Heart left ventricle (tissue), 16 donors: Measurements from ENCODE around the gene POU4F1. TPM values are rescaled to one million over a fixed set of nuclear protein-coding genes. Genes with fewer than 3 reads are reported as not detected.
"Not testable (repeated sequence)": the region's sequence is repeated elsewhere in the genome, so short reads cannot be mapped to it uniquely, and the experiment has no call there.

Experiments
- ATAC-seq, 4 donors: fragments of 200-7000 bp; cut with Tn5 transposase; one replicate each; pipeline ENCODE4 v1.9.1; 2020 to 2022; ENCODE audit warnings: moderate library complexity in 4 of 4, mild to moderate bottlenecking in 3 of 4, moderate number of reproducible peaks in 1 of 4
- DNase-seq, 5 donors: peaks; one replicate each; pipeline ENCODE4 v3.0.0-alpha.2; 2020
- H3K27ac ChIP-seq, 12 donors: fragments of 200-600 bp; sonication (generic) in 4 of 12; one replicate each; pipeline versions ENCODE4 v1.5.0 to v1.8.0; 2016 to 2022; ENCODE audit warnings: mild to moderate bottlenecking in 2 of 12
- H3K27me3 ChIP-seq, 9 donors: fragments of 200-600 bp; sonication (generic) in 2 of 9; one replicate each; pipeline versions ENCODE4 v1.5.1 to v1.8.0; 2016 to 2022; ENCODE audit warnings: mild to moderate bottlenecking in 3 of 9
- H3K36me3 ChIP-seq, 9 donors: fragments of 200-600 bp; sonication (generic) in 2 of 9; one replicate each; pipeline versions ENCODE4 v1.5.0 to v1.8.0; 2018 to 2022; ENCODE audit warnings: mild to moderate bottlenecking in 2 of 9
- H3K4me1 ChIP-seq, 12 donors: fragments of 200-600 bp; sonication (generic) in 4 of 12; one replicate each; pipeline versions ENCODE4 v1.5.0 to v1.8.0; 2016 to 2022; ENCODE audit warnings: mild to moderate bottlenecking in 3 of 12
- H3K4me3 ChIP-seq, 12 donors: fragments of 200-600 bp; sonication (generic) in 4 of 12; one replicate each; pipeline versions ENCODE4 v1.5.0 to v1.8.0; 2017 to 2022; ENCODE audit warnings: mild to moderate bottlenecking in 9 of 12, moderate library complexity in 4 of 12
- H3K9me3 ChIP-seq, 12 donors: fragments of 200-600 bp; sonication (generic) in 4 of 12; one replicate each; pipeline versions ENCODE4 v1.5.0 to v1.8.0; 2016 to 2022; ENCODE audit warnings: mild to moderate bottlenecking in 1 of 12
- CTCF ChIP-seq, 12 donors: fragments of 200-600 bp; sonication (generic) in 4 of 12; IDR thresholded peaks; one replicate each; pipeline versions ENCODE4 v1.5.0 to v1.8.0; 2018 to 2022; ENCODE audit warnings: antibody characterized with exemption in 12 of 12, mild to moderate bottlenecking in 5 of 12
- POLR2A ChIP-seq, 2 donors: fragments of 450-650 bp; IDR thresholded peaks; one replicate each; pipeline ENCODE4 v1.6.1; 2017; ENCODE audit warnings: antibody characterized with exemption in 2 of 2, mild to moderate bottlenecking in 2 of 2, moderate library complexity in 2 of 2
- WGBS, 4 donors: extraction: QIAGEN DNeasy Blood & Tissue Kit in 2 of 4; methylation state at CpG; one replicate each; pipeline versions ENCODE4 v1.1.5 to v1.1.7; 2013 to 2018; 5-methylcytosine and 5-hydroxymethylcytosine counted together
- intact Hi-C, 10 donors: fragments of 100-400 bp; cut with DNase I; formaldehyde crosslinking; loops; one replicate each; pipeline versions ENCODE4 v1.11.1 to v1.14.2; 2022
- long read RNA-seq, 3 donors: library from polyadenylated mRNA; unstranded; transcript quantifications; one replicate each; pipeline ENCODE4 v2.0.0, GENCODE V29; 2020 to 2021
- polyA plus RNA-seq, 2 donors: library from polyadenylated mRNA; stranded (reverse); fragments of 200-250 nt; gene quantifications; one replicate each; pipeline ENCODE4 v1.2.3, GENCODE V29; 2013
- total RNA-seq, 9 donors: library from RNA; depleted of rRNA in 2 of 9; stranded (reverse); fragments of >200 nt in 2 of 9; fragmentation: NEBNext Ultra II Directional in 3 of 9; extraction: Animal tissue kit (Norgen Biotek cat#: 25700) in 3 of 9; gene quantifications; one replicate each; pipeline versions ENCODE4 v1.1.0 to v1.2.4, GENCODE V29; 2016 to 2023
- donor health status: ischemic (EF 13 %, LVEDD 7.1; RV severe dilation, severe dysfunction).
- donor health status: healthy with polysubstance abuse.
- donor health status: DM: no; HTN: yes; CAD: no.
- donor health status: DM: no; HTN: no; CAD: no.
- donor health status: ischemic (EF 25% LVEDD 6.9; RV normal size, moderate dysfunction).
- donor health status: ischemic (EF 25% LVEDD 5.7; RV mildly dilated, moderate dysfunction).
- donor health status: healthy.
- donor health status: DM: yes; HTN: yes; CAD: no.
- donor health status: ischemic (EF 35%, LVEDD 5.7; RV mildly dilated, moderate dysfunction).
- donor health status: nonischemic (EF 11% LVEDD 7.7; RV severe dilation, severe dysfunction).
- donor health status: DM: yes; HTN: yes; CAD: no.
- donor health status: PGD.
- donor health status: ischemic (EF 29% LVEDD 5.4; RV normal size, mild dysfunction).
- donor health status: nonischemic (EF 23%, LVEDD 6.1; RV moderate dilation, normal function).

The POU4F1 gene
- under 1 TPM in 1 of 9 donors, not detected in 8; 0.04 TPM for total RNA-seq
- not detected for polyA plus RNA-seq
- long read RNA-seq, donor 1, result 0 reads
- long read RNA-seq, donor 2, result 0 reads
- long read RNA-seq, donor 3, result 0 reads

GRCh38 chr13:78603240-78603957 is at the start of gene POU4F1:
Gene POU4F1 (minus strand): TSS chr13:78603552. CDS start chr13:78603326, 226 bp downstream.
- TF ChIP-seq CTCF (IDR thresholded peaks at IDR 0.05), result no peak
- peaks cover 82 to 96% (median 94%) of the 10 kb centered on the region in 9 donors for H3K27me3 ChIP-seq
- no peaks in the 10 kb centered on the region for H3K9me3 ChIP-seq
- no peak within 1 kb of the TSS for H3K27ac ChIP-seq
- 1 to 4% (median 2%) methylated on average over 43 to 80 of the region's 80 CpGs for WGBS, 4 donors
- ATAC-seq (peak in 2 of 4 donors; percentile 39 to 41), DNase-seq (no peak)
- no peaks in the 10 kb centered on the region for H3K36me3 ChIP-seq
- H3K4me1 ChIP-seq, result peaks cover 4 to 48% (median 25%) of the 10 kb centered on the region in 12 donors
- intact Hi-C loops, result loop anchor here in 2 of 10 donors (10.0 kb wide), 1 partner anchor 51 kb away; the partner anchor contains the start of gene OBI1 (in 2 of the 2)
- H3K4me3 ChIP-seq, result peak within 1 kb of the TSS; percentile 14 to 51 (median 38)

GRCh38 chr13:78652651-78653050 is 49.3 kb upstream of the POU4F1 start:
- H3K27ac ChIP-seq, result no peak overlapping the region
- 86 to 100% (median 95%) methylated on average over 1 of the region's 1 CpG for WGBS, 4 donors
- intact Hi-C loops, result loop anchor here in 3 of 10 donors (5.0 to 10.0 kb wide), 2 partner anchors 45 to 48 kb away; partner anchors contain the start of gene POU4F1 (in 2 of the 3)
- DNase-seq (no peak), ATAC-seq (no peak)
- no peak overlapping the region for H3K4me3 ChIP-seq
- no peaks in the 10 kb centered on the region for H3K9me3 ChIP-seq
- peaks cover 0 to 63% (median 38%) of the 10 kb centered on the region in 12 donors for H3K4me1 ChIP-seq
- H3K27me3 ChIP-seq, result no peaks in the 10 kb centered on the region
- H3K36me3 ChIP-seq, result no peaks in the 10 kb centered on the region
- no peak for TF ChIP-seq CTCF (IDR thresholded peaks at IDR 0.05)
- TF ChIP-seq POLR2A (IDR thresholded peaks at IDR 0.05), result no peak

GRCh38 chr13:78650717-78651083 is 47.3 kb upstream of the POU4F1 start:
- DNase-seq, result no peak
- Histone ChIP-seq H3K4me1 (peaks cover 0 to 63% (median 34%) of the 10 kb centered on the region in 12 donors), H3K27ac (no peak overlapping the region), H3K36me3 (no peaks in the 10 kb centered on the region), H3K4me3 (no peak overlapping the region), H3K27me3 (no peaks in the 10 kb centered on the region), H3K9me3 (no peaks in the 10 kb centered on the region)
- intact Hi-C loops, result loop anchor here in 3 of 10 donors (5.0 to 10.0 kb wide), 2 partner anchors 43 to 46 kb away; partner anchors contain the start of gene POU4F1 (in 2 of the 3)
- no peak for ATAC-seq
- 74 to 79% (median 75%) methylated on average over 2 of the region's 2 CpGs for WGBS, 4 donors
- TF ChIP-seq POLR2A (IDR thresholded peaks at IDR 0.05), result no peak
- no peak for TF ChIP-seq CTCF (IDR thresholded peaks at IDR 0.05)

- WGBS, 4 donors, result 27 to 37% (median 32%) methylated on average over 3 of the region's 3 CpGs
- DNase-seq, result no peak
Measured at GRCh38 chr13:78649997-78650716, 46.8 kb upstream of the POU4F1 start.

GRCh38 chr13:78647109-78647678 is 43.8 kb upstream of the POU4F1 start:
- H3K36me3 ChIP-seq, result peaks cover 0 to 20% (median 14%) of the 10 kb centered on the region in 9 donors
- intact Hi-C loops, H3K27me3 ChIP-seq, H3K27ac ChIP-seq, H3K9me3 ChIP-seq, ATAC-seq, DNase-seq, H3K4me3 ChIP-seq: not testable (repeated sequence)
- peaks cover 0 to 34% (median 25%) of the 10 kb centered on the region in 12 donors for H3K4me1 ChIP-seq
- 41 to 51% (median 44%) methylated on average over 11 of the region's 11 CpGs for WGBS, 4 donors

More at GRCh38 chr13:78649997-78650716, 46.8 kb upstream of the POU4F1 start:
- intact Hi-C loops, result loop anchor here in 3 of 10 donors (5.0 to 10.0 kb wide), 2 partner anchors 43 to 45 kb away; partner anchors contain the start of gene POU4F1 (in 2 of the 3)
- no peaks in the 10 kb centered on the region for H3K27me3 ChIP-seq
- no peak overlapping the region for H3K4me3 ChIP-seq
- peaks cover 0 to 58% (median 30%) of the 10 kb centered on the region in 12 donors for H3K4me1 ChIP-seq
- no peaks in the 10 kb centered on the region for H3K9me3 ChIP-seq
- peak in 1 of 4 donors; percentile 39 for ATAC-seq
- TF ChIP-seq CTCF (IDR thresholded peaks at IDR 0.05) (no peak), POLR2A (IDR thresholded peaks at IDR 0.05) (no peak)
- H3K36me3 ChIP-seq, result no peaks in the 10 kb centered on the region
- H3K27ac ChIP-seq, result no peak overlapping the region
